ENCODE data around the gene PILRA. TPM values are rescaled to one million over a fixed set of nuclear protein-coding genes. Genes with fewer than 3 reads are reported as not detected.
"Not testable (repeated sequence)": the region's sequence is repeated elsewhere in the genome, so short reads cannot be mapped to it uniquely, and the experiment has no call there.

The PILRA gene
- total RNA-seq, 1 donor = 0.43 TPM

GRCh38 chr7:100363098-100363497 lies 10.2 kb upstream of the PILRA start:
- no peak for DNase-seq (ENCODE audit: low read depth)
- TF ChIP-seq CTCF (IDR thresholded peaks at IDR 0.05; ENCODE audit: insufficient read depth, low read depth, low read length) = no peak
- H3K4me3 ChIP-seq (ENCODE audit: low read depth, low read length) = no peak overlapping the region

- not testable (repeated sequence) for DNase-seq (ENCODE audit: low read depth); H3K4me3 ChIP-seq (ENCODE audit: low read depth, low read length)
Measured at GRCh38 chr7:100363797-100364196, 9.5 kb upstream of the PILRA start.

GRCh38 chr7:100364480-100364879 lies 8.8 kb upstream of the PILRA start:
- no peak for DNase-seq (ENCODE audit: low read depth)
- no peak overlapping the region for H3K4me3 ChIP-seq (ENCODE audit: low read depth, low read length)
- no peak for TF ChIP-seq CTCF (IDR thresholded peaks at IDR 0.05; ENCODE audit: insufficient read depth, low read depth, low read length)

- DNase-seq (ENCODE audit: low read depth); H3K4me3 ChIP-seq (ENCODE audit: low read depth, low read length): not testable (repeated sequence)
Measured at GRCh38 chr7:100365998-100366367, 7.3 kb upstream of the PILRA start.

- no peak for DNase-seq (ENCODE audit: low read depth)
- H3K4me3 ChIP-seq (ENCODE audit: low read depth, low read length) = no peak overlapping the region
- TF ChIP-seq CTCF (IDR thresholded peaks at IDR 0.05; ENCODE audit: insufficient read depth, low read depth, low read length) = no peak
Measured at GRCh38 chr7:100366411-100367250, 6.7 kb upstream of the PILRA start.

- TF ChIP-seq CTCF (IDR thresholded peaks at IDR 0.05; ENCODE audit: insufficient read depth, low read depth, low read length) = no peak
- no peak overlapping the region for H3K4me3 ChIP-seq (ENCODE audit: low read depth, low read length)
- DNase-seq (ENCODE audit: low read depth) = no peak
Measured at GRCh38 chr7:100367251-100367620, 6.1 kb upstream of the PILRA start.

- no peak for DNase-seq (ENCODE audit: low read depth)
- TF ChIP-seq CTCF (IDR thresholded peaks at IDR 0.05; ENCODE audit: insufficient read depth, low read depth, low read length) = no peak
- no peak overlapping the region for H3K4me3 ChIP-seq (ENCODE audit: low read depth, low read length)
Measured at GRCh38 chr7:100367676-100368613, 5.3 kb upstream of the PILRA start.
